ENCODE measurements around the gene HEXIM1.
A peak's percentile ranks its signal among the peaks of the same experiment; 100 is the strongest.

HEXIM1 gene

DNA sequence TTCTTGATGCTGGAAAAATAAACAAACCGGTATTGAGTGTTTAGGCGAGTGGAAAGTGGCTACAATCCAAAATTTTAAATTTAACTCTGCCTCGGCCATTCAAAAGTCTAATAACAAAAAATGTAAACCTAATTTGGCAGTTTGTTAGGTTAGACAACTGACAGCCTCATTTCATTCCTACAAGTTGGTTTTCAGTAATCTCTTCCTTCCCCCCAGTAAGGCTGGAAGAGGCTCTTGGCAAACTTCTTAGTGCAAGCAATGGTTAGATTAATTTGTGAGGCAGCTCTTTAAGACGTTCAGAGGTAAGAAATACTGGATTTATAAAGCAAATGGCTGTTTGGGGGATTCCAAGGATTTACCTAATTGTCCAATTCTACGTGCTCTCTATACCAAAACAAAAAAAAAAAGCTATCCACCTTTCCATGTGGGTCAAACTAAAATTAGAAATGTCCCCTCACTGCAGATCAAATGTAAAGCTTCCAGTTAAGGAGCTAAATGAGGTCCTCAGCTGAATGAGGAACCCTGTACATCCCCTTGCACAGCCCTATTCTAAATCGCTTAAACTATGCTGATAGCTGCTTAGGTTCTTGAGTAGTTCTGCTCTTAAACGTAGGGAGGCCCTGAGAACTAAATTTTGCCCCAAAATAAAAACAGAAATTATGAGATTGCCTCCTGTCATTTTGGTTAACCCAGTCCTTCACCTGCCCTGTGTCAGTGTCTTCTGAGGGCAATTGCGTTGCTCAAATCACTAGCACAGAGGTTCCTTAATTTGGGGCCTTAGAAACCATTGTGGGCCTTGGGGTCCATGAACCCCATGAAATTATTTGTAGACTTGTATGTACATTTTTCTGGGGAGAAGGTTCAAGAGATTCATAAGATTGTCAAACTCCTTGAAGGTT, 2.9 kb downstream of the HEXIM1 start:
- H3K27ac ChIP-seq (ENCODE audit: low read length), result peak overlapping the region; percentile 10
- H3K27me3 ChIP-seq (ENCODE audit: low read depth, low read length), result no peaks in the 10 kb centered on the region
- H3K9me3 ChIP-seq (ENCODE audit: control insufficient read depth in 1 of 2, low read length in 2 of 2), result no peaks in the 10 kb centered on the region
- peak overlapping the region; percentile 83 to 89 for H3K4me3 ChIP-seq (ENCODE audit: low read depth in 1 of 2, low read length in 2 of 2)
- H3K36me3 ChIP-seq (ENCODE audit: control insufficient read depth in 1 of 2, insufficient read depth in 2 of 2, low read length in 2 of 2), result peaks cover 0 to 4% of the 10 kb centered on the region in 2 donors
- peaks cover 15 to 31% of the 10 kb centered on the region in 2 donors for H3K4me1 ChIP-seq (ENCODE audit: control insufficient read depth in 1 of 2, insufficient read depth in 2 of 2, low read length in 2 of 2)

DNA sequence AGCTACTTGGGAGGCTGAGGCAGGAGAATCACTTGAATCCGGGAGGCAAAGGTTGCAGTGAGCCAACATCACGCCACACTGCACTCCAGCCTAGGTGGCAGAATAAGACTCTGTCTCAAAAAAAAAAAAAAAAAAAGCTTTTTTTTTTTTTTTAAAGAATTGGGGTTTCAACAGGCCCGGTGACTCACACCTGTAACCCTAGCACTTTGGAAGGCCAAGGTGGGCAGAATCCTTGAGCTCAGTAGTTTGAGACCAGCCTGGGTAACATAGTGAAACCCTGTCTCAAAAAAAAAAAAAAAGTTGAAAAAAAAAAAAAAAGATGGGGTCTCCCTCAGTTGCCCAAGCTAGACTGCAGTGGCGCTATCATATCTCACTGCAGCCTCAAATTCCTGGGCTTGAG, 6.8 kb downstream of the HEXIM1 start:
- peaks cover 17 to 53% of the 10 kb centered on the region in 2 donors for H3K4me1 ChIP-seq (ENCODE audit: control insufficient read depth in 1 of 2, insufficient read depth in 2 of 2, low read length in 2 of 2)
- H3K27ac ChIP-seq (ENCODE audit: low read length), result no peak overlapping the region
- H3K27me3 ChIP-seq (ENCODE audit: low read depth, low read length), result no peaks in the 10 kb centered on the region

DNA sequence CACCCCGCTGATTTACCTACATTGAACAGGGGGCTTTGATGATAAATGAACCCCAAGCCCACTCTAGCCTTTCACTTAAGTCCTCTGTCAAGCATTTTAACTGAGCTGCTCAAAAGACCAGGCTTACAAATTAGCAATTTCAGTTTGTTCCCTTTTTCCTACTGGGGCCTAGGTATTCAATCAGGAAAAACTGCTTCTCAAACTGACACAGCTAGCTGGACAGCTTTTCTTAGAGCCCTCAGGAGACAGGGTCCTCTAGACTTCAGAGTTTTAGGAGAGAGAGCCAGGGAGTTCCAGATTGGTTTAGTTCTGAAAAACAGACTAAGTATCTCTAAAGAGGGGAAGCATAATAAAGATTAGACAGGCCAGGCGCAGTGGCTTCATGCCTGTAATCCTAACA, 7.2 kb downstream of the HEXIM1 start:
- Histone ChIP-seq H3K4me3 (ENCODE audit: low read depth in 1 of 2, low read length in 2 of 2) (no peak overlapping the region), H3K9me3 (ENCODE audit: control insufficient read depth in 1 of 2, low read length in 2 of 2) (no peaks in the 10 kb centered on the region), H3K27ac (ENCODE audit: low read length) (no peak overlapping the region), H3K27me3 (ENCODE audit: low read depth, low read length) (no peaks in the 10 kb centered on the region), H3K4me1 (ENCODE audit: control insufficient read depth in 1 of 2, insufficient read depth in 2 of 2, low read length in 2 of 2) (peaks cover 17 to 54% of the 10 kb centered on the region in 2 donors), H3K36me3 (ENCODE audit: control insufficient read depth in 1 of 2, insufficient read depth in 2 of 2, low read length in 2 of 2) (no peaks in the 10 kb centered on the region)

More for the DNA sequence above, 6.8 kb downstream of the HEXIM1 start:
- Histone ChIP-seq H3K9me3 (ENCODE audit: control insufficient read depth in 1 of 2, low read length in 2 of 2) (no peaks in the 10 kb centered on the region), H3K4me3 (ENCODE audit: low read depth in 1 of 2, low read length in 2 of 2) (no peak overlapping the region), H3K36me3 (ENCODE audit: control insufficient read depth in 1 of 2, insufficient read depth in 2 of 2, low read length in 2 of 2) (no peaks in the 10 kb centered on the region)

DNA sequence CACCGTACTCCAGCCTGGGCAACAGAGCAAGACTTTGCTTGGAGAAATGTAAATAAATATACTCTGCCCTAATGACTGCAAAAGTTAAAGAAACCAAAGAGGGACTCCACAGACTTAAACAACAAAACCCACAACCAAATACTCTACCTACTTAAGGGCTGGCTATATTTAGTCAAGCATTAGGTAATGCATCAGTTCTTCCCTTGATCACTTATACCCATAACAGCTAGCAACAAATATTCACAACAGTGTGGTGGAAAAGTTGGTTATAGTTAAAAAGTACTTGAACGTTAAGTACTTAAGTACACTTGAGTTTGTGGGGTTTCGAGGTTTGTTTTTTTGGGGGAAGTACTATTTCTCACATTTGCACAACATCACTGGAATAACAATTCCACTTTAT, 8.0 kb downstream of the HEXIM1 start:
- Histone ChIP-seq H3K4me3 (ENCODE audit: low read depth in 1 of 2, low read length in 2 of 2) (no peak overlapping the region), H3K9me3 (ENCODE audit: control insufficient read depth in 1 of 2, low read length in 2 of 2) (no peaks in the 10 kb centered on the region), H3K4me1 (ENCODE audit: control insufficient read depth in 1 of 2, insufficient read depth in 2 of 2, low read length in 2 of 2) (peaks cover 14 to 47% of the 10 kb centered on the region in 2 donors), H3K36me3 (ENCODE audit: control insufficient read depth in 1 of 2, insufficient read depth in 2 of 2, low read length in 2 of 2) (peaks cover 0 to 5% of the 10 kb centered on the region in 2 donors), H3K27me3 (ENCODE audit: low read depth, low read length) (no peaks in the 10 kb centered on the region), H3K27ac (ENCODE audit: low read length) (no peak overlapping the region)

DNA sequence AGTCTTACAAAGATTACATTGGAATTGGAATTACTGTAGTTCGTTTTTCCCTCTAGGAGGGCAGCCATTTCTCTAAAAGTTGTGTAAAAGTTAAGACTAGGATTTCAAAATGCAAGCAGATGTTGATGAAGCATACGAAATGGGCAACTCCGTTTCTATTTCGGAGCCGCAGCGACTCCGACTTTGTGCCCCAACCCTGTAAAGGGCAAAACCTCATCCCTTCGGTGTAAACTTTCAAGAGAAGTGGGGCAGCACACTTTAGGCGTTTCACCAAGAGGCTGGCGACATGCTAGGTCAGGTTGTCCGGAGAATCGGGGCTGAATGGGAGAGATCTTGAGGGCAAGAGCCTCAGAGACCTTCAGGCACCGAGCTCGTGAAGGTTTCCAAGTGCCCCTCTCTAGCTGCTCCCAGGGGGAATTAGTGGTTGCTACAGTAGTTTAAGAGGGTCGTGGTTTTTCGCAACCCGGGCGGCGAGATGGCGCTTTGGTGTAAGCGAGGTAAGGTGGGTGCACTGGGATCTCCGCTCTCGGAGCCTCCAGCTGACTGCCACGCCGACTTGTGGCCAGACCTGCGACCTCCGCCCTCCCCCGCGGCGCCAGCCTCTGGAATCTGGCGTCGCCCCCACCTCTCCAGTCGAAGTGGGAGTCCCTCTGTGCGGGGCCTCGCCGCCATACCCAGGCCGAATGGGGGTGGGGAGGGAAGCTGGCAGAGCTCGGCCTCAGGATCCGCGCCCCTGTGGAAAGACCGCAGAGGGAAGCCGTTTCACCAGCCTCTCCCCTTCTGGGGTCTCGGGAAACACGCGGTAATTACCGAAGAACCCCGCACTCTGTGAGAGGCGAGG, 12.4 kb downstream of the HEXIM1 start:
- Histone ChIP-seq H3K9me3 (ENCODE audit: control insufficient read depth in 1 of 2, low read length in 2 of 2) (no peaks in the 10 kb centered on the region), H3K4me1 (ENCODE audit: control insufficient read depth in 1 of 2, insufficient read depth in 2 of 2, low read length in 2 of 2) (peaks cover 7 to 48% of the 10 kb centered on the region in 2 donors), H3K27me3 (ENCODE audit: low read depth, low read length) (no peaks in the 10 kb centered on the region), H3K36me3 (ENCODE audit: control insufficient read depth in 1 of 2, insufficient read depth in 2 of 2, low read length in 2 of 2) (peaks cover 0 to 6% of the 10 kb centered on the region in 2 donors), H3K4me3 (ENCODE audit: low read depth in 1 of 2, low read length in 2 of 2) (peak overlapping the region; percentile 76 to 98), H3K27ac (ENCODE audit: low read length) (peak overlapping the region; percentile 99)

DNA sequence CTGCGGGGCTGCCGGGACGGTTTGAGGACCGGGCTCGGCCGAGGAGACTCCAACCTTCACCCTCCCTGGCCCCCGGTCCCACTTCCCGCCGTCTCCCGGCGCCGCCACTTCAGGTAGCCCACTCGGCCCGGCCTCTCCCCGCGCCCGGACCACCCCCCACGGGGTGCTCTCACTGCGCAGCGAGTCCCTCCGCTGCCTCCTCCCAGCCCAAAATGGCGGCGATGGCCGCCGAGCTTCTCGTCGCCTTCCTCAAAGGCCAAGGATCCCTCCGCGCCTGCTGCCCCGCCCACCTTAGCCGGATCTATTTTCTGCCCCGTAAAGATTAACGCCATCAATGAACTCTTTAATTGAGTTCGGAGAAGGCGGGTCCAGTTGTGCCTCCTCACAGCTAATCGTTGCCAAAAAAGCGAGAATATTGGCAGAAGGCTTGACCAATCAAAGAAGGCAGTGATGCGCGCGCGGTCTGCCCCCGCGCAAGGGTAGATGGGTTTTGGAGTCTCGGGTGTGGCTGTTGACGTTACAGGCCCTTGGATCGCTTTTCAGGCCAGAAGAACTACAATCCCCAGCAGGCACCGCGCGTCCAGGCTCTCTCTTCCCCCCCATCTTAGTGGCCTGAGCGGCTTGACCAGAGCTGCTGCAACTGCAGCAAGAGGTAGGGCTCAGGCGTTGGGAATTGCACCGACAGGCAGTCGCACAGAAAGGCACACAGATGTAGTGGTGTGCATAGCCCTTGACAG, 13.2 kb downstream of the HEXIM1 start, which contains the start of gene HEXIM2:
HEXIM2 (plus strand) TSS at position 588 of the 737 bp plus-strand sequence. CDS start 919 bp downstream, outside the sequence.
- peak within 1 kb of the TSS; percentile 76 to 98 for H3K4me3 ChIP-seq (ENCODE audit: low read depth in 1 of 2, low read length in 2 of 2)
- H3K27me3 ChIP-seq (ENCODE audit: low read depth, low read length), result no peaks in the 10 kb centered on the region
- H3K9me3 ChIP-seq (ENCODE audit: control insufficient read depth in 1 of 2, low read length in 2 of 2), result no peaks in the 10 kb centered on the region
- peak within 1 kb of the TSS; percentile 99 for H3K27ac ChIP-seq (ENCODE audit: low read length)
- H3K4me1 ChIP-seq (ENCODE audit: control insufficient read depth in 1 of 2, insufficient read depth in 2 of 2, low read length in 2 of 2), result peaks cover 7 to 44% of the 10 kb centered on the region in 2 donors
- H3K36me3 ChIP-seq (ENCODE audit: control insufficient read depth in 1 of 2, insufficient read depth in 2 of 2, low read length in 2 of 2), result peaks cover 0 to 6% of the 10 kb centered on the region in 2 donors

DNA sequence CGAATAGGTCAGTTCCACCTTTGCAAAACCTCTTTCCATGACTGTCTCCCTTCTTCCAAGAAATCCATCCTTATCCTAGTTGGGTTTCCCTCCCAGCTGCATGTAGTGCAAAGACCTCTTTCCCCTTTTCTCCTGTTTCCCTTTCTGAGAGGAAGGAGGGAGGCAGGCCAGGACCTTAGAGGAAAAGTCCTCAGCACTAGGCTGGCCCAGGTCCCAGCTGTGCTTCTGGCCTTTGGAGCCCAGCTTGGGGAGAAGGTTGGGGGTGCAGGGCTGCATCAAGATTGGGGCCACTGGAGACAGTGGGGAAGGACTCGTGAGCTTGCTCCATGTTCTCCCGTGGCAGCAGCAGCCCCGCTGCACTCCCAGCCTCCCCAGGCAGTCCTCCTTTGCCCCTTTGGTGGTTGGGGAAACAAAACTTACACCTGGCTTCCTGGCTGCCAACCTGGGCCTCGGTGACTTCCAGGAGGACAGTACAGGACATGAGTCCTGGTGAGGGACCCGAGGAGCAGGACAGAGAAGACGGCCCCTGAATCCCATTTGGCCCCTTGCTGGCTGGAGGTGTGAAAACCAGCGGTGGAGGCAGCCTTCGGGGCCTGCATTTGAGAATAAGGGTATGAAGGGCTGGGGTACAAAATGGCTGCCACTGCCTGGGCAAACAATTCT, 13.9 kb downstream of the HEXIM1 start:
- Histone ChIP-seq H3K27ac (ENCODE audit: low read length) (no peak overlapping the region), H3K27me3 (ENCODE audit: low read depth, low read length) (no peaks in the 10 kb centered on the region), H3K36me3 (ENCODE audit: control insufficient read depth in 1 of 2, insufficient read depth in 2 of 2, low read length in 2 of 2) (peaks cover 0 to 6% of the 10 kb centered on the region in 2 donors), H3K9me3 (ENCODE audit: control insufficient read depth in 1 of 2, low read length in 2 of 2) (no peaks in the 10 kb centered on the region), H3K4me3 (ENCODE audit: low read depth in 1 of 2, low read length in 2 of 2) (peak overlapping the region; percentile 76 to 98), H3K4me1 (ENCODE audit: control insufficient read depth in 1 of 2, insufficient read depth in 2 of 2, low read length in 2 of 2) (peaks cover 7 to 42% of the 10 kb centered on the region in 2 donors)

DNA sequence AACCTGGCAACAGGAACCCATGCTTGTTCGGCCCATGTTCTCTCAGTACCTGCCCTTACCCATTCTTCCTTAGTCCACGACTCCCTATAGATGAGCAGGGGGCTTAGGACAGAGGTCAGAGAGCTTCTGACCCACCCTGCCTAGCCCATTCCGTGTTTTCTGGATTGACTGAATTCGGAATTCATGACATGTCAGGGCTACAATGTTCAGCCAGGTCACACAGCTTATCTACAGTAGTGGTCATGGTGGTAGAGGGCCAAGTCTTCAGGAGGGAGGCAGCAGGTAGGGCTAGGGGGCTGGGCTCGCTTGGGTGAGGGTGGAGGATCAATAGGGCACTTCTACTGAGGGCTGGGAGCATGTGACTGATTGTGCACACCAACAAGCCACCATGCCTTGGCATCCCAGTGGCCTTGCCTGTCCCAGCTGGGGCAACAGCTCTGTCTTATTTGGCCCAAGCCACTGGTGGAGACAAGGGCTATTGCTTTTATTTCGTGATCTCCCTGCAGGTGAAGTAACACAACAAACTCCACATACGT, 16.5 kb downstream of the HEXIM1 start:
- no peaks in the 10 kb centered on the region for H3K9me3 ChIP-seq (ENCODE audit: control insufficient read depth in 1 of 2, low read length in 2 of 2)
- peaks cover 0 to 15% of the 10 kb centered on the region in 2 donors for H3K4me1 ChIP-seq (ENCODE audit: control insufficient read depth in 1 of 2, insufficient read depth in 2 of 2, low read length in 2 of 2)
- H3K4me3 ChIP-seq (ENCODE audit: low read depth in 1 of 2, low read length in 2 of 2), result no peak overlapping the region
- no peak overlapping the region for H3K27ac ChIP-seq (ENCODE audit: low read length)
- H3K27me3 ChIP-seq (ENCODE audit: low read depth, low read length), result no peaks in the 10 kb centered on the region
- H3K36me3 ChIP-seq (ENCODE audit: control insufficient read depth in 1 of 2, insufficient read depth in 2 of 2, low read length in 2 of 2), result peaks cover 0 to 15% of the 10 kb centered on the region in 2 donors

DNA sequence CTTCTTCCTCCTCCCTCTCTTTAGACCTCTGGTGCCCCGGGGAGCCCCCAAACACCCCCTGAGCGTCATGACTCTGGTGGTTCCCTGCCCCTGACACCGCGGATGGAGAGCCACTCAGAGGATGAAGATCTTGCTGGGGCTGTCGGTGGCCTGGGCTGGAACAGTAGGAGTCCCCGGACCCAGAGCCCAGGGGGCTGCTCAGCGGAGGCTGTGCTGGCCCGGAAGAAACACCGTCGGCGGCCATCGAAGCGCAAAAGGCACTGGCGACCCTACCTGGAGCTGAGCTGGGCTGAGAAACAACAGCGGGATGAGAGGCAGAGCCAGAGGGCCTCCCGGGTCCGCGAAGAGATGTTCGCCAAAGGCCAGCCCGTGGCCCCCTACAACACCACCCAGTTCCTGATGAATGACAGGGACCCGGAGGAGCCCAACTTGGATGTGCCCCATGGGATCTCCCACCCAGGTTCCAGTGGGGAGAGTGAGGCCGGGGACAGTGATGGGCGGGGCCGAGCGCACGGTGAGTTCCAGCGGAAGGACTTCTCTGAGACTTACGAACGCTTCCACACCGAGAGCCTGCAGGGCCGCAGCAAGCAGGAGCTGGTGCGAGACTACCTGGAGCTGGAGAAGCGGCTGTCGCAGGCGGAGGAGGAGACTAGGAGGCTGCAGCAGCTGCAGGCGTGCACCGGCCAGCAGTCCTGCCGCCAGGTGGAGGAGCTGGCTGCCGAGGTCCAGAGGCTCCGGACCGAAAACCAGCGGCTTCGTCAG, 20.9 kb downstream of the HEXIM1 start:
- H3K4me1 ChIP-seq (ENCODE audit: control insufficient read depth in 1 of 2, insufficient read depth in 2 of 2, low read length in 2 of 2), result peaks cover 25 to 26% of the 10 kb centered on the region in 2 donors
- peaks cover 0 to 10% of the 10 kb centered on the region in 2 donors for H3K36me3 ChIP-seq (ENCODE audit: control insufficient read depth in 1 of 2, insufficient read depth in 2 of 2, low read length in 2 of 2)
- H3K27ac ChIP-seq (ENCODE audit: low read length), result no peak overlapping the region
- no peaks in the 10 kb centered on the region for H3K9me3 ChIP-seq (ENCODE audit: control insufficient read depth in 1 of 2, low read length in 2 of 2)
- no peak overlapping the region for H3K4me3 ChIP-seq (ENCODE audit: low read depth in 1 of 2, low read length in 2 of 2)
- no peaks in the 10 kb centered on the region for H3K27me3 ChIP-seq (ENCODE audit: low read depth, low read length)

Measured in muscle layer of duodenum (tissue), 2 donors.